Transverse colon (tissue), 4 donors: ENCODE measurements around the gene MBD5. TPM values are rescaled to one million over a fixed set of nuclear protein-coding genes. Genes with fewer than 3 reads are reported as not detected.
"Not testable (repeated sequence)": the region's sequence is repeated elsewhere in the genome, so short reads cannot be mapped to it uniquely, and the experiment has no call there.

Source experiments
- DNase-seq: peaks from one replicate; pipeline ENCODE4 v3.0.0-alpha.2; 2019
- H3K27ac ChIP-seq, 4 donors: fragments of 200-600 bp; sonication (generic); 2 replicates each; pipeline ENCODE4 v1.5.1; 2016 to 2018; ENCODE audit warnings: inconsistent platforms in 4 of 4
- H3K27me3 ChIP-seq: fragments of 200-600 bp; sonication (generic); 2 replicates; pipeline ENCODE4 v1.5.1; 2017; ENCODE audit warnings: inconsistent platforms
- H3K36me3 ChIP-seq, 4 donors: fragments of 200-600 bp; sonication (generic); 2 replicates each; pipeline ENCODE4 v1.5.1; 2017 to 2019; ENCODE audit warnings: inconsistent platforms in 4 of 4
- H3K4me1 ChIP-seq, 4 donors: fragments of 200-600 bp; sonication (generic); 2 replicates each; pipeline ENCODE4 v1.5.1; 2017 to 2020; ENCODE audit warnings: inconsistent platforms in 4 of 4
- H3K4me3 ChIP-seq, 4 donors: fragments of 200-600 bp; sonication (generic); 1 replicate in 1 of 4; 2 replicates in 3 of 4; pipeline versions ENCODE4 v1.5.1 to v1.6.1; 2017 to 2019; ENCODE audit warnings: inconsistent platforms in 4 of 4
- H3K9me3 ChIP-seq, 2 donors: fragments of 200-600 bp; sonication (generic); 2 replicates each; pipeline ENCODE4 v1.5.1; 2017 to 2019; ENCODE audit warnings: inconsistent platforms in 2 of 2
- EP300 ChIP-seq: sonication (generic); formaldehyde crosslinking; IDR thresholded peaks from one replicate; pipeline ENCODE4 v1.6.1; 2017; ENCODE audit warnings: antibody characterized with exemption, low read depth
- POLR2A ChIP-seq: fragments of 450-650 bp; IDR thresholded peaks from one replicate; pipeline ENCODE4 v1.6.1; 2016; ENCODE audit warnings: antibody characterized with exemption, mild to moderate bottlenecking, moderate library complexity
- POLR2AphosphoS5 ChIP-seq, 3 donors: sonication (generic); formaldehyde crosslinking; IDR thresholded peaks; one replicate each; pipeline ENCODE4 v1.6.1; 2016; ENCODE audit warnings: antibody characterized with exemption in 3 of 3
- WGBS, 2 donors: methylation state at CpG; one replicate each; pipeline ENCODE4 v1.1.5; 2018; ENCODE audit warnings: low coverage in 1 of 2; 5-methylcytosine and 5-hydroxymethylcytosine counted together
- in situ Hi-C, 4 donors: fragments of 200-750 bp; cut with MboI; loops; one replicate each; pipeline versions ENCODE4 v1.15.0 to v1.15.1; 2017; ENCODE audit warnings: low sequenced_read_pairs in 3 of 4, low pct_ligation_motif_present in 1 of 4, low pct_unique_long_range_greater_than_20kb in 1 of 4
- intact Hi-C: fragments of 100-400 bp; cut with DNase I; formaldehyde crosslinking; loops from one replicate; pipeline ENCODE4 v1.15.1; 2023; ENCODE audit warnings: low total_unique reads
- total RNA-seq, 4 donors: library from RNA; depleted of rRNA; stranded (reverse); fragments of >200 nt; gene quantifications; one replicate each; pipeline ENCODE4 v1.1.0, GENCODE V29; 2016
- TF ChIP-seq, protein P1 (sequence below), 5 experiments: fragments of 200-600 bp in 3 of 5; fragments of 450-650 bp in 2 of 5; sonication (generic) in 3 of 5; IDR thresholded peaks; 1 replicate in 2 of 5; 2 replicates in 3 of 5; pipeline ENCODE4 v1.5.1; 2016 to 2017; ENCODE audit warnings: antibody characterized with exemption in 5 of 5, inconsistent platforms in 3 of 5, mild to moderate bottlenecking in 2 of 5, moderate library complexity in 1 of 5

The MBD5 gene
- total RNA-seq, 4 donors from 2014 or later: 29.9 to 67.3 (median 52.6) TPM

DNA sequence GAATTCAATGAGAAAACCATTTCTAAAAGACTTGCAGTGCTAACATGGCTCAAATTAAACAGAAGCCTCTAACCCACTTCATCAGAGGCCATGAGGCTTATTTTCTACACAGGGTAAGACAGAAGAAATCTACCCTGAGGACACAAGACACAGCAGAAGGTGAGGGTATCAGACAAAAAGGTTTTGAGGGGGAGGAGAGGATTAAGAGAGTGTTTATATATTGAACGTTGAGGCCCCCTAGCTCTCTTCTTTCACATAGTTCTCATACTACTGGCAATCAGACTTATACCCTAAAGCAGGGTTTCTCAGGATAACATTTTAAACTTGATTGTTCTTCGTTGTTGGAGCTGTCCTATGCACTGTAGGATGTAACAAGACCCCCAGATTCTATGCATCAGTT is 21.8 kb upstream of the MBD5 start:
- no peak for DNase-seq
- Histone ChIP-seq H3K4me1 (peaks cover 0 to 4% (median 0%) of the 10 kb centered on the region in 4 donors), H3K36me3 (no peaks in the 10 kb centered on the region), H3K27ac (no peak overlapping the region), H3K4me3 (no peak overlapping the region), H3K27me3 (no peaks in the 10 kb centered on the region), H3K9me3 (peaks cover 0 to 3% of the 10 kb centered on the region in 2 donors)
- TF ChIP-seq POLR2AphosphoS5 (IDR thresholded peaks at IDR 0.05): no peak
- TF ChIP-seq, protein P1, sequence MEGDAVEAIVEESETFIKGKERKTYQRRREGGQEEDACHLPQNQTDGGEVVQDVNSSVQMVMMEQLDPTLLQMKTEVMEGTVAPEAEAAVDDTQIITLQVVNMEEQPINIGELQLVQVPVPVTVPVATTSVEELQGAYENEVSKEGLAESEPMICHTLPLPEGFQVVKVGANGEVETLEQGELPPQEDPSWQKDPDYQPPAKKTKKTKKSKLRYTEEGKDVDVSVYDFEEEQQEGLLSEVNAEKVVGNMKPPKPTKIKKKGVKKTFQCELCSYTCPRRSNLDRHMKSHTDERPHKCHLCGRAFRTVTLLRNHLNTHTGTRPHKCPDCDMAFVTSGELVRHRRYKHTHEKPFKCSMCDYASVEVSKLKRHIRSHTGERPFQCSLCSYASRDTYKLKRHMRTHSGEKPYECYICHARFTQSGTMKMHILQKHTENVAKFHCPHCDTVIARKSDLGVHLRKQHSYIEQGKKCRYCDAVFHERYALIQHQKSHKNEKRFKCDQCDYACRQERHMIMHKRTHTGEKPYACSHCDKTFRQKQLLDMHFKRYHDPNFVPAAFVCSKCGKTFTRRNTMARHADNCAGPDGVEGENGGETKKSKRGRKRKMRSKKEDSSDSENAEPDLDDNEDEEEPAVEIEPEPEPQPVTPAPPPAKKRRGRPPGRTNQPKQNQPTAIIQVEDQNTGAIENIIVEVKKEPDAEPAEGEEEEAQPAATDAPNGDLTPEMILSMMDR (IDR thresholded peaks at IDR 0.05): no peak
- TF ChIP-seq EP300: no peak
- no peak for TF ChIP-seq POLR2A
- intact Hi-C loops (no loop called here), in situ Hi-C loops (loop anchor here in 3 of 4 donors (25.0 kb wide), 1 partner anchor 513 kb away; no protein-coding TSS in a partner anchor)
- WGBS, 2 donors: 11 to 67% methylated on average over 1 to 2 of the region's 2 CpGs

DNA sequence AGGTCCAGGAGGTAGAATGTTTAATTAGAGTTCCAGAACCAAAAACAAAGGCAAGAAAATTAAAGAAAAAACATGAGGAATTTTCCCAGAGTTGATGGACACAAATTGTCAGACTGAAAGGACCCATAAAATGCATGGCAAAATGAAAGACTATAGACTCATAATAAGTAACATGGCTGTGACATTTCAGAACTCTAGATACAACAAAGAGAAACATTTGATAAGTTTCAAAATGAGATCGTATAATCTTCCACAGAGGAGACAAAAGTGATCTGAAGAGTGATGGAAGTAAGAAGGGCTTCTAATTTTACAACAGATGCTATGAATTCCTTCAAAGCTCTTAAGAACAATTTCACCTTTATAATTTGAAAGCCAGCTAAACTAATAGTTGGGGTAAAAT is 20.8 kb upstream of the MBD5 start:
- no peak overlapping the region for H3K27ac ChIP-seq
- peaks cover 0 to 4% (median 0%) of the 10 kb centered on the region in 4 donors for H3K4me1 ChIP-seq
- H3K4me3 ChIP-seq: no peak overlapping the region
- 79 to 85% methylated on average over 1 of the region's 1 CpG for WGBS, 2 donors
- peaks cover 0 to 3% of the 10 kb centered on the region in 2 donors for H3K9me3 ChIP-seq
- intact Hi-C loops (no loop called here), in situ Hi-C loops (no loop called here)
- H3K36me3 ChIP-seq: no peaks in the 10 kb centered on the region
- no peak for DNase-seq
- TF ChIP-seq, protein P1 (IDR thresholded peaks at IDR 0.05): no peak
- no peaks in the 10 kb centered on the region for H3K27me3 ChIP-seq

DNA sequence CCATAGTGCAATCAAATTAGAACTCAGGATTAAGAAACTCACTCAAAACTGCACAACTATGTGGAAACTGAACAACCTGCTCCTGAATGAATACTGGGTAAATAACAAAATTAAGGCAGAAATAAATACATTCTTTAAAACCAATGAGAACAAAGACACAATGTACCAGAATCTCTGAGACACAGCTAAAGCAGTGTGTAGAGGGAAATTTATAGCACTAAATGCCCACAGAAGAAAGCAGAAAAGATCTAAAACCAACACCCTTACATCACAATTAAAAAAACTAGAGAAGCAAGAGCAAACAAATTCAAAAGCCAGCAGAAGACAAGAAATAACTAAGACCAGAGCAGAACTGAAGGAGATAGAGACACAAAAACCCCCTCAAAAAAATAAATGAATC is 18.5 kb upstream of the MBD5 start:
- in situ Hi-C loops, H3K27me3 ChIP-seq, intact Hi-C loops, H3K4me1 ChIP-seq, H3K9me3 ChIP-seq, H3K4me3 ChIP-seq, H3K27ac ChIP-seq, DNase-seq, H3K36me3 ChIP-seq: not testable (repeated sequence)

DNA sequence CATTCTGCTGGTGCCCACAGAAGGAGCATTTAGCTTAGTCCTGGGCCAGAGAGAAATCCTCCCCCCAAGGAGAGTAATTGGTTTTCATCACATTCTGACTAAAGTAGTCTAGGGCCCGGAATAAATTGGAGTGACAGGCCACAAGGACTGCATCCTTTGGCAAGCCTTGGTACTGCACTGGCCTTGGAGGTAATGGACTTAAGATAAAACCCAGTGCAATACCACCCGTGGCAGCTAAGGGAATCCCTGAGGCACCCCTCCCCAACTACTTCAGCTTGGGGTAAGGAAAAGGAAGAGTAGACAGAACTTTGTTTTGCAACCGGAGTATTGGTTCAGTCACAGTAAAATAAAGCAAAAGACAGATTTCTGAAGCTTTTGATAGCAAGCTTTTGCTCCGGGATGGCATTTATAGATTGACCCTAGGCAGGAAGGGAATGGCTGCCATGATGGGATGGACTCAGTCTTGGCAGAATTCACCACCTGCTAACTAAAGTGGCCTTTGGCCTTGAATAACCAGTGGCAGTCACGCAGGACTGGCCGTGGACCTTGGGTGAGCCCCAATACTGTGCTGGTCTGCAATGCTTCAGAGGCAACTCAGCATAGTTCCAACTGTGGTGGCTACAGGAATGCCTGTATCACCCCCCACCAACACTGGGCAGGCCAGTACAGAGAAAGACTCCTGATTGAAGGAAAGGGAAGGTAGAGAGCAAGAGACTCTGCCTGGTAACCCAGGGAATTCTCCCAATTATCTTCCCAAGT is 14.5 kb upstream of the MBD5 start:
- no peaks in the 10 kb centered on the region for H3K36me3 ChIP-seq
- WGBS, 2 donors: 91% methylated on average over 6 of the region's 6 CpGs; no CpG with 5 or more reads in 1 of the 2 donors

More for the DNA sequence above, 14.5 kb upstream of the MBD5 start:
- TF ChIP-seq, protein P1 (IDR thresholded peaks at IDR 0.05): no peak
- no peak for TF ChIP-seq POLR2A
- TF ChIP-seq EP300: no peak
- TF ChIP-seq POLR2AphosphoS5 (IDR thresholded peaks at IDR 0.05): no peak
- intact Hi-C loops (no loop called here), in situ Hi-C loops (no loop called here)
- H3K9me3 ChIP-seq: peaks cover 0 to 3% of the 10 kb centered on the region in 2 donors
- H3K4me3 ChIP-seq: no peak overlapping the region
- H3K27ac ChIP-seq: no peak overlapping the region
- H3K4me1 ChIP-seq: peaks cover 0 to under 1% (median 0%) of the 10 kb centered on the region in 4 donors
- DNase-seq: no peak
- H3K27me3 ChIP-seq: no peaks in the 10 kb centered on the region
